Measurements from ENCODE around the gene RDH5.

GRCh38 chr12:55762646-55763045 lies 42.5 kb downstream of the RDH5 start:
- TF ChIP-seq YY1 (IDR thresholded peaks at IDR 0.05; ENCODE audit: low read depth) (no peak), EGR1 (IDR thresholded peaks at IDR 0.05) (no peak), MAX (IDR thresholded peaks at IDR 0.05) (no peak), EP300 (IDR thresholded peaks at IDR 0.05; ENCODE audit: borderline replicate concordance) (no peak), TAF1 (IDR thresholded peaks at IDR 0.05; ENCODE audit: low read depth) (no peak), REST (IDR thresholded peaks at IDR 0.05; ENCODE audit: low read depth) (no peak), CREB1 (IDR thresholded peaks at IDR 0.05; ENCODE audit: low read depth) (no peak), RAD21 (IDR thresholded peaks at IDR 0.05; ENCODE audit: low read depth) (no peak), FOXM1 (IDR thresholded peaks at IDR 0.05; ENCODE audit: borderline replicate concordance, low read depth) (no peak), CEBPB (IDR thresholded peaks at IDR 0.05) (no peak), TCF12 (IDR thresholded peaks at IDR 0.05; ENCODE audit: low read depth) (no peak), NFIC (IDR thresholded peaks at IDR 0.05) (no peak), TEAD4 (IDR thresholded peaks at IDR 0.05) (no peak)

Data from Ishikawa (cell line).